ENCODE results near the gene FAM90A1.
"Not testable (repeated sequence)": the region's sequence is repeated elsewhere in the genome, so short reads cannot be mapped to it uniquely, and the experiment has no call there.

The FAM90A1 gene, protein sequence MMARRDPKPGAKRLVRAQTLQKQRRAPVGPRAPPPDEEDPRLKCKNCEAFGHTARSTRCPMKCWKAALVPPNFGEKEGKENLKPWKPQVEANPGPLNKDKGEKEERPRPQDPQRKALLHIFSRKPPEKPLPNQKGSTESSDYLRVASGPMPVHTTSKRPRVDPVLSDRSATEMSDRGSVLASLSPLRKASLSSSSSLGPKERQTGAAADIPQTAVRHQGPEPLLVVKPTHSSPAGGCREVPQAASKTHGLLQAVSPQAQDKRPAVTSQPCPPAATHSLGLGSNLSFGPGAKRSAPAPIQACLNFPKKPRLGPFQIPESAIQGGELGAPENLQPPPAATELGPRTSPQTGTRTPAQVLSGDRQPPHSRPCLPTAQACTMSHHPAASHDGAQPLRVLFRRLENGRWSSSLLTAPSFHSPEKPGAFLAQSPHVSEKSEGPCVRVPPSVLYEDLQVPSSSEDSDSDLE

GRCh38 chr12:8226992-8227731, at the start of gene FAM90A1:
FAM90A1 (minus strand) TSS chr12:8227618; CDS start chr12:8224832, 2,786 bp downstream.
- not testable (repeated sequence) for DNase-seq (ENCODE audit: low read depth)

GRCh38 chr12:8276397-8276796, 49.0 kb upstream of the FAM90A1 start:
- not testable (repeated sequence) for H3K4me3 ChIP-seq (ENCODE audit: low read depth, low read length); DNase-seq (ENCODE audit: low read depth)

More at GRCh38 chr12:8226992-8227731, at the start of gene FAM90A1:
- H3K4me3 ChIP-seq (ENCODE audit: low read depth, low read length): peak within 1 kb of the TSS; percentile 23

DNA sequence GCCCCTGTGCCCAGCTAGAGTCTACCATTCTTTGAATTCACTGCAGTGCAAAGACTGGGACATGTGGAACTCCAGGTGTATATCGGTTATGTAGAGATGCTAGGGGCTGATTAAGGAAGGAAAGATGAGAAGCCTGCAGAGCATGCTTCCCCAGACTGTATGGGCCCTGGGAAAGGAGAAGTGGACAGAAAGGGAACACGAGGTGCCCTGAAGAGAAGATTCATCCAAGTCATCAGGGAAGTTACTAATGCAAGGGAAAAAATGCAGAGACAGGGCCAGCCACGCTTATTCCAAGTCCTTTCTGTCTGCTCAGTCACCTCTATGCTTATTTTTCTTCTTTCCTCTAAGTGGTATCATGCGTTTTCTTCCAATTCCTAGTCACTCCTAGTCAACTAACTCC, 39.3 kb upstream of the FAM90A1 start:
- DNase-seq (ENCODE audit: low read depth): not testable (repeated sequence)

GRCh38 chr12:8264236-8264635, 36.8 kb upstream of the FAM90A1 start:
- not testable (repeated sequence) for DNase-seq (ENCODE audit: low read depth); H3K4me3 ChIP-seq (ENCODE audit: low read depth, low read length)

More for the DNA sequence above, 39.3 kb upstream of the FAM90A1 start:
- H3K4me3 ChIP-seq (ENCODE audit: low read depth, low read length): not testable (repeated sequence)

DNA sequence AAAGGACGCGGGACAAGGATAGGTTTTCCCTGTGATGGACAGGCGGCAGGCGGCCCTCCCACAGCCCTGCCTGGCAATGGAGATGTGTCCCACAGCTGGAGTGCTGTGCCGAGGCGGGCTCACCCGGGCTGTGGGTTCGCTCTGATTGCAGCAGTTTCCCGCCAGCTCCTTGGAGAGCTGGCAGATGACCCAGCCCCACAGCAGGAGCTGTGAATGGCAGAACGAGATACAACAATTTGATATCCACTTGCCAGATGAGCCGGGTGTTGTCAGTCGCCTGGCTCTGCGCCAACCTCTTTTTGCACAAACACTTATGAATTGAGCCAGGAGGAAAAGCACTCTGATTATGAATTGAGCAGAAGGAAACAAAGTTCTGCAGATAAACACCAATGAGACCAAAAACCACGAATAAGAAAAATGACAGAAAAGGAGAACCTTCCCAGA, 33.7 kb upstream of the FAM90A1 start:
- H3K4me3 ChIP-seq (ENCODE audit: low read depth, low read length); DNase-seq (ENCODE audit: low read depth): not testable (repeated sequence)

- H3K4me3 ChIP-seq (ENCODE audit: low read depth, low read length); DNase-seq (ENCODE audit: low read depth): not testable (repeated sequence)
Measured at GRCh38 chr12:8256356-8256755, 28.9 kb upstream of the FAM90A1 start.

DNA sequence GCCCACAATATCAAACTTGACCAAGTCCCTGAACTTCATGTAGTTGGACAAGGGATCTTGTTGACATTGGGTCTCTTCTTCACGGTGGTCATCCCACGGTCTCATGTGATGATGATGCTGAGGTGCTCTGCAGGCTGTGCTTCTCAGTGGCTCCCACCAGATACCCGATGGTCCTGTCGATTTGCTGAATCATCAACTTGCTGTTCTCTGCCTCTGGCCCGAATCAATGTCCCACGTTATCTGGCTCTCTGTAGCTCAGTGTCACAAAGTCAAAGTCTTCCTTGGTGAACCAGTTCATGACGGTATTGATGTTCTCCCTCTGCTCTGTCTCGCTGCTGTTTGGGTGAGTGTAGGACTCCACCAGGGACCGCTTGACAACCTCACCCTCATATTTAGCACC, 27.3 kb upstream of the FAM90A1 start:
- DNase-seq (ENCODE audit: low read depth); H3K4me3 ChIP-seq (ENCODE audit: low read depth, low read length): not testable (repeated sequence)

DNA sequence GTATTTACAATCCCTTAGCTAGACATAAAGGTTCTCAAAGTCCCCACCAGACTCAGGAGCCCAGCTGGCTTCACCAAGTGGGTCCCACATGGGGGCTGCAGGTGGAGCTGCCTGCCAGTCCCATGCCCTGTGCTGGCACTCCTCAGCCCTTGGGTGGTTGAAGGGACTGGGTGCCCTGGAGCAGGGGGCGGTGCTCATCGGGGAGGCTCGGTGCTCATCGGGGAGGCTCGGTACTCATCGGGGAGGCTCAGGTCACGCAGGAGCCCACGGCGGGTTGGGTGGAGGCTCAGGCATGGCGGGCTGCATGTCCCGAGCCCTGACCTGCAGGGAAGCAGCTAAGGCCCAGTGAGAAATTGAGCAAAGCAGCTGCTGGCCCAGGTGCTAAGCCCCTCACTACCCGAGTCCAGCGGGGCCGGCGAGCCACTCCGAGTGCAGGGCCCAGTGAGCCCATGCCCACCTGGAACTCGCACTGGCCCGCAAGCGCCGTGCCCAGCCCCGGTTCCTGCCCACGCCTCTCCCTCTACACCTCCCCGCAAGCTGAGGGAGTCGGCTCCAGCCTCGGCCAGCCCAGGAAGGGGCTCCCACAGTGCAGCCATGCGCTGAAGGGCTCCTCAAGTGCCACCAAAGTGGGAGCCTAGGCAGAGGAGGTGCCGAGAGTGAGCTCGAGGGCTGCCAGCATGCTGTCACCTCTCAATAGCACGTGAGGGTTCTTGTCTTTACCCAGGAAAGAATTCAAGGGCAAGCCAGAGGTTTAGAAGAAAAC, 24.8 kb upstream of the FAM90A1 start:
- H3K4me3 ChIP-seq (ENCODE audit: low read depth, low read length); DNase-seq (ENCODE audit: low read depth): not testable (repeated sequence)

DNA sequence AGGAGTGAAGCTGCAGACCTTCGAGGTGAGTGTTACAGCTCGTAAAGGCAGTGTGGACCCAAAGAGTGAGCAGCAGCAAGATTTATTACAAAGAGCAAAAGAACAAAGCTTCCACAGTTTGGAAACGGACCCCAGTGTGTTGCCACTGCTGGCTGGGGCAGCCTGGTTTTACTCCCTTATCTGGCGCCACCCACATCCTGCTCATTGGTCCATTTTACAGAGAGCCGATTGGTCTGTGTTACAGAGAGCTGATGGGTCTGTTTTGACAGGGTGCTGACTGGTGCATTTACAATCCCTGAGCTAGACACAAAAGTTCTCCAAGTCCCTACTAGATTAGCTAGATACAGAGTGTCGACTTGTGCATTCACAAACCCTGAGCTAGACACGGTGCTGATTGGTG, 24.2 kb upstream of the FAM90A1 start:
- not testable (repeated sequence) for H3K4me3 ChIP-seq (ENCODE audit: low read depth, low read length); DNase-seq (ENCODE audit: low read depth)

- H3K4me3 ChIP-seq (ENCODE audit: low read depth, low read length); DNase-seq (ENCODE audit: low read depth): not testable (repeated sequence)
Measured at GRCh38 chr12:8246941-8247535, 19.6 kb upstream of the FAM90A1 start.

- DNase-seq (ENCODE audit: low read depth): not testable (repeated sequence)
Measured at GRCh38 chr12:8243682-8244161, 16.3 kb upstream of the FAM90A1 start.

GRCh38 chr12:8242880-8243681, 15.7 kb upstream of the FAM90A1 start:
- peak; percentile 55 for DNase-seq (ENCODE audit: low read depth)
- peak overlapping the region; percentile 74 for H3K4me3 ChIP-seq (ENCODE audit: low read depth, low read length)

More at GRCh38 chr12:8243682-8244161, 16.3 kb upstream of the FAM90A1 start:
- peak overlapping the region; percentile 71 for H3K4me3 ChIP-seq (ENCODE audit: low read depth, low read length)

DNA sequence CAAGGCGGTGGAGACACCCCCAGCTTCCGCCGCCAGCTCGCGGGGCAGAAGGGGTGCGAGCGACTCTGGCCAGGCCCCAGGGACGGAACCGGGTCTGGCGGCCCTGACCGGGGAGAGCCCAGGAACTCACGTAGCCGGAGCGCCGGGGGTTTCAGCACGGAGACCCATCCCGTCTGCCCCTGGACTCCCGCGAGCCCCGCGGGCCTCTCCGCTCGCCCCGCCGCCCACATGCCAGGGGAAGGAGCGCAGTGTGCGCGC, 15.1 kb upstream of the FAM90A1 start:
- DNase-seq (ENCODE audit: low read depth): not testable (repeated sequence)
- H3K4me3 ChIP-seq (ENCODE audit: low read depth, low read length): peak overlapping the region; percentile 74

GRCh38 chr12:8241917-8242621, 14.7 kb upstream of the FAM90A1 start:
- H3K4me3 ChIP-seq (ENCODE audit: low read depth, low read length): peak overlapping the region; percentile 74
- DNase-seq (ENCODE audit: low read depth): not testable (repeated sequence)

- H3K4me3 ChIP-seq (ENCODE audit: low read depth, low read length); DNase-seq (ENCODE audit: low read depth): not testable (repeated sequence)
Measured at GRCh38 chr12:8240340-8241114, 13.1 kb upstream of the FAM90A1 start.

DNA sequence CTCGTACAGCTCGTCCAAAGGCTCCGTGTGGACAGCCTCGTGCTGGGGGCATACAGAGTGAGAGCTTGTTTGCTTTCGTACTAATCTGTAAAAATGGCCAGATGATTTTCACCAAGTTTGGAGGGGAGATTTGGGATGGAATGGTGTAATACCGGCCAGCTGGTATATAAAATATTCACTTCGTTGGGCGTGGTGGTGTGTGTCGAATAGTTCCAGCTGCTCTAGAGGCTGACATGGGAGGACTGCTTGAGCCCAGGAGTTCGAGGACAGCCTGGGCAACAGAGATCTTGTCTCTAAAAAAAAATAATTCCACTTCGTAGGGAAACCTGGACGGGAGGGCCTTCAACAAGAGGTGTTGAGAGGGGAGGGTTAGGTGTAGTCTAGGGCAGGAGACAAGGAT, 9.6 kb upstream of the FAM90A1 start:
- H3K4me3 ChIP-seq (ENCODE audit: low read depth, low read length); DNase-seq (ENCODE audit: low read depth): not testable (repeated sequence)
